NCI-H2171 (cell line): ENCODE data around the gene COL10A1.

Experiments used
- DNase-seq: peaks from one replicate; lab custom pipeline; 2025; lab: John Stamatoyannopoulos, UW

COL10A1 gene

DNA sequence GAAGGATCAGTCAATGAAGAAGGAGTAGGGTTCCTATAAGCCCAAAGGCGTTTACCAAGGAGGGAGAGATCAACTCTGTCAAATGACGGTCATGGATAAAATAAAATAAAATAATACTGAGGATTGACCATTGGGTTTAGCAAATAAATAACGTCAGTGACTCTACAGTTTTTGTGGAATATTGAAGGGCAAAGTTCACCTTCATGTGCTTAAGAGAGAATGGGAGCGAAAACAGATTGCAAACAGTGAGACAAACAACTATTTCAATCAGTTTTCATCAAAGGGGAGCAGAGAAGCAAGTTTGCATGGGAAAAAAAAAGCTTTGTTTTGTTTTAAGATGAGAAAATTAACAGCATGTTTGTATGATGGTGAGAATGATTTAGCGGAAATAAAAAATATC lies 42.9 kb downstream of the COL10A1 start:
- DNase-seq: no peak

DNA sequence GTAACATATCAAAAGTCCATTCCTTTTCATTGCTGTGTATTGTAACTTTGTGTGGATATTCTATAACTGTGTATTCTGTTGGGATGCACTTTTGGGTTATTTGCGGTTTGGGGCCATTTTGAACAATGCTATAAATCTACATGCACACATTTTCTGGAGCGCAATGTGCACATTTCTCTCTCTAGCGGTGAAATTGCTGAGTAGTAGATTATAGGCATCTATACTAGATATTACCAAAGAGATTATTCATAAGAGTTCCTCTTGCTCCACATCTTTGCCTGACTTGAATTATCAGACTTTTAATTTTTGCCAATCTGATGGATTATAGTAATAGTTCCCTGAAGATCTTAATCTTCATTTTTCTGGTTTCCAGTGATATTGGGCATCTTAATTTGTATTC lies 47.0 kb downstream of the COL10A1 start:
- no peak for DNase-seq

DNA sequence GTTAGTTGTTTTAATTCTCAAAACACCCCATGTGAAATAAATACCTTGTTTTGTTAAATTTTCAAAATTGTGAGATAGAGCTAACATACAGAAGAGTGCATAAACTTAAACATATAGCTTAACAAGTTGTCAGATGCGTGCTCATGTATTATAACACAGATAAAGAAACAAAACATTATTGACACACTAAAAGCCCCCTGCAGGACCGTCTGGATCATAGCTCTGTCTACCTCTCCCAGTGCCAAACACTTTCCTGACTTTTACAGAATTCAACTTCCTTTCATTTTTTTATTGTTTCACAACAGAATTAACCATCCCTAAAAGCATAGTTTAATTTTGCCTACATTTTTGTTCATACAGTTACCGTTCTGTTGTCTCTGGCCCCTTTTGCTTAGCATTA lies 47.4 kb downstream of the COL10A1 start:
- DNase-seq: no peak

DNA sequence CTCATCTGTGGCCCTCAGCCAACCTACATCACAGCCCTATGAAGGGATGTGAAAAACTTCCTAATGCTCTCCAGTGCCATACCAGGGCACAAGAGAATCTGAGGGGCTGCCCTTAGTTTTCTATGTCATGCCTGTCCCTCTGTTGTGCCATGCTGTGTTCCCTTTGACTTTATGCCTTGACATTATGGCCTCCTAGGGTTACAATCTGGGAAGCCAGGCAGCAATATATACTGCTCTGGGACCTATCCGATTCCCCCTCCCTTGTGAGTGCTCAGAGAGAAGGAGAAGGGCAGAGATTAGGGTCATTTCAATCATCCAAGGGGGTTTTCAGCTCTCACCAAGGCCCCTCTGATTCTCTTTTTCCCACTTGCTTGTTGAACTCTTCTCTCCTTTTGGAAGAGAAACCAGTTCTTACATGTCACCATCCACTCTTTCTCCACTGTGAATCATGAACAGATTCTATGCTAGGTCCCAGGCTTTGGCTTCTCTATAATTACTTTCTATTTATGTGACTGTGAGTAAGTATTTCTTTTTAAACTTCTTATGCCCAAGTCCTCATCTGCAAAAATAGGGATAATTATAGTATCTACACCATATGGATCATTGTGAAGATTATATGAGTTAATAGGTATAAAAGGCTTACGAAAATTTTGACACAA lies 51.1 kb downstream of the COL10A1 start:
- DNase-seq: no peak

DNA sequence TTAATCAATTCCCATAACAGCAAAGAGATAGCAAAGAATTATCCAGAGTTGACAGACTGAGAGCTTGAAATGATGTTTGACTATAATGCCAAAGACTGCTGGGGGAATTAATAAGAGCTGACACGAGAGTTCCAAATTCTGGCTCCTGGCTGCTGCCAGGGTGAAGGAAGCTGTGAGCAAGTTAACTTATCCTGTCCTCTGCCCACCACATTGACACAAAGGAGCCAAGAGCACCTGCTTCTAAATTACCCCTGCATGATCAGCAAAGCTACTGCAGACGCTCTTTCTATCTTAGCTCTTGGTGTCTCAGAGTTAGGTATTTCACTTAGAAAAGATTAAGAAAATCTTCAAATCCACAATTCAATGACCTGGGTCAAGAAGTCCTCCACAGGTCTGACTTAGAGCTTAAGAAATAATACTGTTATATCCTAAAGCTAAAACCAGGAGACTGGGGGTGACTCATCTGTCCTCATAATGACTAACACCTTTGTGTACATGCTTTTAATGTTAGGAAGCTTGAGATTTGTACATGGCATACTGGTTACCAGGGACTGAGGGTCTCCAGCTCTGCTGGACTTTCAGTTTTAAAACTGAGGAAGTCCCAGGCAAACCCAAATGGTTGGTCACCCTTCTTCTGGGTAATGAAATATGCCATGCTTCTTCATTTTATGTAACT lies 52.0 kb downstream of the COL10A1 start:
- DNase-seq: no peak

DNA sequence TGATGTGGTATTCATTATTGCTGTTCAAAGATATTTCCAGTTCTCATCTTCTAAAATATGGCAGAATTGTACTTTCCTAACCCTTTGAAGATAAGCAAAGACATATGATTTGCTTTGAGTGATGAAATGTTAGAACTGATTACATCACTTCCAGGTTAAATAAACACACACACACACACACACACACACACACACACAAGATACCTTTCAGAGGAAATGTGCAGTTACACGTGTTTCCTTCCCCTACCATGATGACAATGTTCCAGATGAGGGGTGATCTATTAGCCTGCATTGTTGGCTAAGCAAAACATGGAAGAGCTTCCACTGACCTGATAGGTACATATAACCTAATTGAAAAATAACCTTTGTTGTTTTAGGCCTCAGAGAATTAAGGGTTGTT lies 53.6 kb downstream of the COL10A1 start:
- DNase-seq: no peak

DNA sequence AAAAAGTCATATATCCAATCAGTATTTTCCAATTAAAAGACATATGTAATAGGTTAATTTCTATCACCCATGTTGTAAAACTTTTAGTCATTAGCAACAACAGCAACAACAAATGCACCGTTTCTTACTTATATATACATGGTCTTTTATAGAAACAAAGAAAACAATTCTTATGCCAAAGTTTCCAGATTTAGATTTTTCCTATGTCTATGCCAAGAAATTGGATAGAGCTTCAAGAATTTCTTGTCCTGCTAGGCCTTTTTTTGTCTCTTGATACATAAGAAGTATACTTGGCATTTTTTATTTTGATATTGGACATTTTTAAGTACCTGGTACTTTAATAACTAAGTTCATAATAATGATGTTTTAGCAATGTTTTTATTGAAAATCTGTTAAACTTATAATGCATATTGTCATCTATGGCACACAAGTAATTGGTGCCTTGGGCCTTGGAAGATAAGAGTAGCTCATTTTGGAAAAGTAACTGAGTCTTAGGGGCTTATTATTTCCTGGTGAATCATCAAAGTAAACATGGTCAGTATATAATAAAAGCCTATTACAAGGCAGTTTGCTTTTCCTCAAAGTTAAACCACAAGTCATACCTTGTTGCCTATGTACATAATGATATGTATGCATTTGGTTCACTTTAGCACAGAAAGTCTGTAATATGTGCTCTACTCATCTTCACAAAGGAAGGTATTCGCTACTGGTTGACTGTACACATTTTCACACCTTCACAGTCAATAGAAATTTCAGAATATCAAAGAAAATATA lies 55.1 kb downstream of the COL10A1 start:
- DNase-seq: no peak

DNA sequence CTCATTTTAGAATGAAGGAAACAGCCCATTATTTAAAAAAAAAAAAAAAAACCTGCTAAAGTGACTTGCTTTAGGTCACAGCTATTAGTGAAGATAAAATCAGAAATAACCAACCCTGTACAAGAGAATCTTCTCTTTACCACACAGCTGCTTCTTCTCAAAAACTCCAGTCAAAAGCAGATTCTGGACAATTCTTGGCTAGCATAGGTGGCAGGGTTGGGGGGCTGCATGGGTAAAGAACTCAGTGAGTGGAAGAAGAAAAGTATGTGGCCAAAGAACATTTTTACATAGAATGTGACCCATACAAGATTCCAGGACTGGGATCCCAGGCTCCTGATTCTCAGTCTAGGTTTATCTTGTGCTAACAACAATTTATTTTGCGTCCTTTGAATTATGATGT lies 55.8 kb downstream of the COL10A1 start:
- no peak for DNase-seq
